Measurements from ENCODE around the gene PUM1. TPM values are rescaled to one million over a fixed set of nuclear protein-coding genes. Genes with fewer than 3 reads are reported as not detected.

Gene PUM1
- total RNA-seq, 1 donor from 2014 or later = 88.6 TPM

DNA sequence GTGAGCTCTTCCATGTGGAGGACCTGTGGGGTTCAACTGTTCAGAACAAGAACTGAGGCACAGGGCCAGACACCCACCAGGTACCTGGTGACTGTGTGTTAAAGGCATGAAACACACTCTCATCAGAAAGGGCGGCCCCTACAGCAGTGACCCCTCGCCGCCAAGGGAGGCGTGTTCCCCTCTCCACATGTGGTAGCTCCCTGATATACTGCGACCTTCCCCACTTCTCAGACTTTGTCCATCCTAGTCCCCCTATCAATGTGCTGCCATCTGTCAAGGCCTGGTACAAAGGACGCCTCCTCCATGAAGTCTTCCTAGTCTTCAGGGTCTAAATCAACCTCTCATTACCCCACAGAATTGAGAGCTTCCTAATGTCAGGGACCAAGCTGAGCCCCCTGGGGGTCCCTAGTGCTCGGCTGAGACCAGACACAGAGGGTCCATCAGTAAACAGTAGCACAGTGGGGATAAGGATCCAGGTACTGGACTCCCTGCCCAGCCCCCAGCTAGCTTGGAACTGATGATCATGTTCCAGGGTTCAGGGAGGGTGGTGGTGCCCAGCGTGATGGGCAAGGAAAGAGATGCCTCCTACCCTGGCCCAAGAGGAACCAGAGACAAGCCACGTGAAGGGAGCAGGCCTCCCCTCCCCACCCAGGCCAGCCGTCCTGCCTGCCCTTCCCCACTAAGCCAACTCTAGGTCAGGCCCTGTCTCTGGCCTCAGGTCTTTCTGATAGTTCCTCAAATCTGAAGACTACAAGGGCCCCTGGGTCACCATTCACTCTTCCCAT is 167.3 kb downstream of the PUM1 start:
- H3K4me1 ChIP-seq = peaks cover 28% of the 10 kb centered on the region
- H3K36me3 ChIP-seq = no peaks in the 10 kb centered on the region
- TF ChIP-seq, protein P1, sequence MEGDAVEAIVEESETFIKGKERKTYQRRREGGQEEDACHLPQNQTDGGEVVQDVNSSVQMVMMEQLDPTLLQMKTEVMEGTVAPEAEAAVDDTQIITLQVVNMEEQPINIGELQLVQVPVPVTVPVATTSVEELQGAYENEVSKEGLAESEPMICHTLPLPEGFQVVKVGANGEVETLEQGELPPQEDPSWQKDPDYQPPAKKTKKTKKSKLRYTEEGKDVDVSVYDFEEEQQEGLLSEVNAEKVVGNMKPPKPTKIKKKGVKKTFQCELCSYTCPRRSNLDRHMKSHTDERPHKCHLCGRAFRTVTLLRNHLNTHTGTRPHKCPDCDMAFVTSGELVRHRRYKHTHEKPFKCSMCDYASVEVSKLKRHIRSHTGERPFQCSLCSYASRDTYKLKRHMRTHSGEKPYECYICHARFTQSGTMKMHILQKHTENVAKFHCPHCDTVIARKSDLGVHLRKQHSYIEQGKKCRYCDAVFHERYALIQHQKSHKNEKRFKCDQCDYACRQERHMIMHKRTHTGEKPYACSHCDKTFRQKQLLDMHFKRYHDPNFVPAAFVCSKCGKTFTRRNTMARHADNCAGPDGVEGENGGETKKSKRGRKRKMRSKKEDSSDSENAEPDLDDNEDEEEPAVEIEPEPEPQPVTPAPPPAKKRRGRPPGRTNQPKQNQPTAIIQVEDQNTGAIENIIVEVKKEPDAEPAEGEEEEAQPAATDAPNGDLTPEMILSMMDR (IDR thresholded peaks at IDR 0.05) = no peak
- TF ChIP-seq POLR2AphosphoS5 (IDR thresholded peaks at IDR 0.05; ENCODE audit: insufficient read depth in 1 of 2, low read depth in 1 of 2) = no peak
- no peak for TF ChIP-seq POLR2A (IDR thresholded peaks at IDR 0.05)
- no peaks in the 10 kb centered on the region for H3K27me3 ChIP-seq
- no peak for DNase-seq (ENCODE audit: extremely low spot score in 2 of 2)
- intact Hi-C loops (cut with DNase I) = no loop called here
- no peak overlapping the region for H3K4me3 ChIP-seq
- H3K27ac ChIP-seq = no peak overlapping the region
- H3K9me3 ChIP-seq = no peaks in the 10 kb centered on the region

DNA sequence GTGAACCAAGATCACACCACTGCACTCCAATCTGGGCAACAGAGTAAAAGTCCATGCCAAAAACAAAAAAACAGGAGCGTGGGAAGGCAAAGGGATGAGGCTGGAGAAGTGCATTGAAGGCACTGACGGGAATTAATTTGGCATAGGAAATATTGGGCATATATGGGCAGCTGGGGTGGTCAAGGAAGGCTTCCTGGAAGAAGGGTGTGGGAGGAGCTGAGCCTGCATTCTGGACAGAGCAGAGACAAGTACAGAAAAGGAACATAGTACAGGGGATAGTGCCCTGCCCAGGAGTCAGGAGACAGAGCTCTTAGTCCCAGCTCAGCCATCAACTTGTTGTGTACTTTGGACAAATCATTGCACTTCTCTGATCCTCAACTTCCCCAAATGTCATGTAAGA is 168.6 kb downstream of the PUM1 start:
- Histone ChIP-seq H3K27me3 (no peaks in the 10 kb centered on the region), H3K4me3 (no peak overlapping the region), H3K4me1 (peaks cover 14% of the 10 kb centered on the region), H3K27ac (no peak overlapping the region), H3K36me3 (no peaks in the 10 kb centered on the region), H3K9me3 (no peaks in the 10 kb centered on the region)
- TF ChIP-seq POLR2A (IDR thresholded peaks at IDR 0.05) (no peak), POLR2AphosphoS5 (IDR thresholded peaks at IDR 0.05; ENCODE audit: insufficient read depth in 1 of 2, low read depth in 1 of 2) (no peak)
- TF ChIP-seq, protein P1 (IDR thresholded peaks at IDR 0.05) = no peak
- no peak for DNase-seq (ENCODE audit: extremely low spot score in 2 of 2)
- intact Hi-C loops (cut with DNase I) = no loop called here

DNA sequence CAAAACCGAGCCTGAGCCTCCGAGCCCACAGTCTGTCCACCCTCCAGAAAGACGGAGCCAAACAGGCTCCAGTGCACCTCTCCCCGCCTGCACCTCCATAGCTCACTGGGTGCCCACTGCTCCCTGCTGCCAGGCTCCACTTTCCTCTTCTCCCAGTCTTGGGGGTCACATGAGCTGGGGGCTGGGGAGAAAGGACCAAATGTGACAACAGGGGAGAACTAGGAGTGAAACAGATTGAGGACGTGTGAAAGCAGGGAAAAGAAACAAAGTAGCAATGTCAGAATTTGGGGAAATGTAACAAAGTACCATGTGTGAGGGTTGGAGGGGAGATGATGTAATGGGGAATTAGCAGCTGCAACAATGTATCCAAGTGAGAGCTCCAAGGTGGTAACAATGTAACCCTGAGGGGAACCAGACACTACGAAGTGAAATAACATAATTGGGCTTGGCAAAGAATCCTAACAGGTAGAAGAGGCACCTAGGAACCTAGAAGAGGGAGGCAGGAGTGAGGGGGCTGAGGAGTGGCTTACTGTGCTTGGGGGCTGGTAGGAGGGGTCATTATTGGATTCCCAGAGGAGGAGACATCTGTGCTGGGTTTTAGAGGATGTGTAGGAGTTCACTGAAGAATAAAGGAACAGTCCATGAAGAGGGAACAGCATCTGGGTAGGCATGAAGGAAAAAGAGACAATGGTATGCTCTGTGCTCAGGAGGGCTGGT is 169.4 kb downstream of the PUM1 start:
- H3K4me1 ChIP-seq = peaks cover 7% of the 10 kb centered on the region
- no peaks in the 10 kb centered on the region for H3K9me3 ChIP-seq
- H3K27ac ChIP-seq = no peak overlapping the region
- no peak overlapping the region for H3K4me3 ChIP-seq
- intact Hi-C loops (cut with DNase I) = no loop called here
- TF ChIP-seq, protein P1 (IDR thresholded peaks at IDR 0.05) = no peak
- no peak for TF ChIP-seq POLR2A (IDR thresholded peaks at IDR 0.05)
- no peak for TF ChIP-seq POLR2AphosphoS5 (IDR thresholded peaks at IDR 0.05; ENCODE audit: insufficient read depth in 1 of 2, low read depth in 1 of 2)
- no peaks in the 10 kb centered on the region for H3K36me3 ChIP-seq
- no peak for DNase-seq (ENCODE audit: extremely low spot score in 2 of 2)
- H3K27me3 ChIP-seq = no peaks in the 10 kb centered on the region

DNA sequence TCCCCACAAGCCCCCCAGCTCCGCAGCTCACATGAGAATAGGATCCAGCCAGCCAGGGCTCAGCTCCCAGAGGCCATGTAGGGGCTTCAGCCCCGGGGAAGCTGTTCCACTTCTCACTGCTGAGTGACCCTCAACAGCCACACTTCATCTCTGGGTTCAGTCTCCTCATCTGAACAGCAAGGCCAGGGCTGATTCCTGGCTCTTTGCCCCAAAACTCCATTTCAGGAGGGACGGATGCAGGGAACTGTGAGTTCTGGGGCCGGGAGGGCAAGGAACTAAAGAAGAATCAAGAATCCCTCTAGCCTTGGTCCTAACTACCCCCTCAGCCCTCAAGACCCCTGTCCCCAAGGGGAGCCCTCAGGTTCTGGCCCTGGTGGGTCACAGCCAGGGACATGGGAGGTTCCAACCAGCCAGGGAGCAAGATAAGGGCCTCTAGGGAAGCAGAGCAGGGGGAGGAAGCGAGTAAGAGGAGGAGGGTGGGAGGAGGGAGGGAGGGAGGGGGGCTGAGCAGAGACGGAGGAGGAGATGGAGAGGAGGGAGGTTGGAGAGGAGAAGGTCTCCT is 170.1 kb downstream of the PUM1 start:
- H3K27ac ChIP-seq = no peak overlapping the region
- DNase-seq (ENCODE audit: extremely low spot score in 2 of 2) = no peak
- no peak for TF ChIP-seq POLR2A (IDR thresholded peaks at IDR 0.05)
- no peak for TF ChIP-seq POLR2AphosphoS5 (IDR thresholded peaks at IDR 0.05; ENCODE audit: insufficient read depth in 1 of 2, low read depth in 1 of 2)
- TF ChIP-seq, protein P1 (IDR thresholded peaks at IDR 0.05) = no peak
- H3K27me3 ChIP-seq = no peaks in the 10 kb centered on the region
- no peaks in the 10 kb centered on the region for H3K9me3 ChIP-seq
- peaks cover 7% of the 10 kb centered on the region for H3K4me1 ChIP-seq
- intact Hi-C loops (cut with DNase I) = no loop called here
- no peaks in the 10 kb centered on the region for H3K36me3 ChIP-seq
- H3K4me3 ChIP-seq = no peak overlapping the region

Measured in vagina (tissue), 2 donors.